Measurements from ENCODE around the gene BAG3.

- TF ChIP-seq SIN3A (IDR thresholded peaks at IDR 0.05; ENCODE audit: borderline replicate concordance, insufficient read depth, low read length) (no peak), POLR2AphosphoS5 (IDR thresholded peaks at IDR 0.05; ENCODE audit: low read depth, low read length) (no peak), FOXP2 (optimal IDR thresholded peaks at IDR 0.05; ENCODE audit: borderline replicate concordance, extremely low read depth, extremely low read length, insufficient read depth) (no peak), REST (IDR thresholded peaks at IDR 0.05; ENCODE audit: insufficient read depth in 1 of 2, low read depth in 2 of 2, low read length in 2 of 2) (no peak), TAF1 (IDR thresholded peaks at IDR 0.05; ENCODE audit: borderline replicate concordance, insufficient read depth, low read length) (no peak)
Measured at GRCh38 chr10:119608316-119609155, 42.6 kb upstream of the BAG3 start.
